AG10803 (cell line): ENCODE results near the gene FBXO31.
A peak's percentile ranks its signal among the peaks of the same experiment; 100 is the strongest.
"Not testable (repeated sequence)": the region's sequence is repeated elsewhere in the genome, so short reads cannot be mapped to it uniquely, and the experiment has no call there.

Source experiments
- DNase-seq: peaks from one replicate; pipeline ENCODE4 v3.0.0; 2010; ENCODE audit warnings: low read depth
- H3K4me3 ChIP-seq: 2 replicates; pipeline ENCODE4 v1.5.1; 2011; ENCODE audit warnings: mild to moderate bottlenecking, low read length, control low read depth
- TF ChIP-seq, protein P1 (sequence below): conservative IDR thresholded peaks from 2 replicates; pipeline ENCODE4 v1.5.1; 2011; ENCODE audit warnings: mild to moderate bottlenecking, low read length, control low read depth, inconsistent platforms

The FBXO31 gene

DNA sequence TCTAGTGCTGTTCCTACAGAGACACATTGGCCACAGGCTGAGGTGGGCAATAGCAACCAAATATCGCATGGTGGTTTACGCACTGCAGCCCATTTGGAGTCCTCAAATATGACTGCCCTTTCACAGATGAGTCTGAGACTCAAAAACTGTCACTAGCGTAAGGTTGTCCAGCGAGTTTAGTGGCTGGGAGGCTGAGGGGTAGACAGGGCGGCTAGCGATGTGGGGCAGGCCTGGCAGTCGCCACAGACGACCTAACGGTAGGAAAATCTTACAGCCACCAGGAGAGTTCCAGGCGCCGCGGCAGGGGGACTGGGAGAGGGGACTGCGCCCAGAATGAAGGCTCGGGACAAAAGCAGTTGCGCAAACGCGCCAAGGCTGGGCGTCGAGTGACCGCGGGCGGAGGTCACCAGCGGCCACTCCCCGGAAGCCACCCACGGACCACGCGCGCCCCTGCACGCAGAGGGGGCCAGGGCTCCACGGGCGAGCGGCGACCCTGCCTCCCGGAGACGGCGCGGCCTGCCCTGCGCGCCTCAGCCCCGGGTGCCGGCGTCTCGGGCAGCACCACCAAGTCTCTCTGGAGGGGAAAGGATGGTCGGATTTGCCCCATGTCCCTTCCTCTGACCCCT, 7.9 kb upstream of the FBXO31 start:
- TF ChIP-seq, protein P1, sequence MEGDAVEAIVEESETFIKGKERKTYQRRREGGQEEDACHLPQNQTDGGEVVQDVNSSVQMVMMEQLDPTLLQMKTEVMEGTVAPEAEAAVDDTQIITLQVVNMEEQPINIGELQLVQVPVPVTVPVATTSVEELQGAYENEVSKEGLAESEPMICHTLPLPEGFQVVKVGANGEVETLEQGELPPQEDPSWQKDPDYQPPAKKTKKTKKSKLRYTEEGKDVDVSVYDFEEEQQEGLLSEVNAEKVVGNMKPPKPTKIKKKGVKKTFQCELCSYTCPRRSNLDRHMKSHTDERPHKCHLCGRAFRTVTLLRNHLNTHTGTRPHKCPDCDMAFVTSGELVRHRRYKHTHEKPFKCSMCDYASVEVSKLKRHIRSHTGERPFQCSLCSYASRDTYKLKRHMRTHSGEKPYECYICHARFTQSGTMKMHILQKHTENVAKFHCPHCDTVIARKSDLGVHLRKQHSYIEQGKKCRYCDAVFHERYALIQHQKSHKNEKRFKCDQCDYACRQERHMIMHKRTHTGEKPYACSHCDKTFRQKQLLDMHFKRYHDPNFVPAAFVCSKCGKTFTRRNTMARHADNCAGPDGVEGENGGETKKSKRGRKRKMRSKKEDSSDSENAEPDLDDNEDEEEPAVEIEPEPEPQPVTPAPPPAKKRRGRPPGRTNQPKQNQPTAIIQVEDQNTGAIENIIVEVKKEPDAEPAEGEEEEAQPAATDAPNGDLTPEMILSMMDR: no peak

DNA sequence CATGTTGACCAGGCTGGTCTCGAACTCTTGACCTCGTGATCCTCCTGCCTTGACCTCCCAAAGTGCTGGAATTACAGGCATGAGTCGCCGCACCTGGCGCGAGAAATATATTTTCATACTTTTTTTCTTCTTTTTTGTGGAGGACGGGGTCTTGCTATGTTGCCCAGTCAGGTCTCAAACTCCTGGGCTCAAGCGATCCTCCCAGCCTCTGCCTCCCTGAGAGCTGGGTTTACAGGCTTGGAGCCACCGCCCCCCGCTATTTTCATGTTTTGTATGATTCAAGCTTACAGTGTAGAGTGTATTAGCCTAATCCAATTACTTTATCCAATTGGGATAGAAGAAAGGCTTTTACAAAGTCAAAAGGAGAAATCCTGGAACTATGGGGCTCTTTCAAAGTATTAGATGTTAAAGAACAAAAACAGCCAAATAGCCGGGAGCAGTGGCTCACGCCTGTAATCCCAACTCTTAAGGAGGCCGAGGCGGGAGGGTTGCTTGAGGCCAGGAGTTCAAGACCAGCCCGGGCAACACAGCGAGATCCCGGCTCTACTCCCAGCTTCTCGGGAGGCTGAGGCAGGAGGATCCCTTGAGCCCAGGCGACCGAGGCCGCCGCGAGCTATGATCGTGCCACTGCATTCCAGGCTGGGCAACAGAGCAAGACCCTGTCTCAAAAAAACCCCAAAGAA, 7.2 kb upstream of the FBXO31 start:
- peak overlapping the region; percentile 69 for H3K4me3 ChIP-seq
- TF ChIP-seq, protein P1: no peak

More for the DNA sequence above, 7.9 kb upstream of the FBXO31 start:
- H3K4me3 ChIP-seq: peak overlapping the region; percentile 69
- DNase-seq: peak; percentile 36

DNA sequence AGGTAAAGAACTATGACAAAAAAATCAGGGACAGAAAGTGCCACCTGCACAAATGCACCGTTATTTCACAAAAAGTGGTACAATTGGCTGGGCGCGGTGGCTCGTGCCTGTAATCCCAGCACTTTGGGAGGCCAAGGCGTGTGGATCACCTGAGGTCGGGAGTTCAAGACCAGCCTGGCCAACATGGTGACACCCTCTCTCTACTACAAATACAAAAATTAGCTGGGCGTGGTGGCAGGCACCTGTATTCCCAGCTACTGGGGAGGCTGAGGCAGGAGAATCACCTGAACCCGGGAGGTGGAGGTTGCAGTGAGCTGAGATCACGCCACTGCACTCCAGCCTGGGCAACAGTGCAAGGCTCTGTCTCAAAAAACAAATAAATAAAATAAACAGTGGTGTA, 6.3 kb upstream of the FBXO31 start:
- not testable (repeated sequence) for DNase-seq, H3K4me3 ChIP-seq

More for the DNA sequence above, 7.2 kb upstream of the FBXO31 start:
- DNase-seq: no peak

DNA sequence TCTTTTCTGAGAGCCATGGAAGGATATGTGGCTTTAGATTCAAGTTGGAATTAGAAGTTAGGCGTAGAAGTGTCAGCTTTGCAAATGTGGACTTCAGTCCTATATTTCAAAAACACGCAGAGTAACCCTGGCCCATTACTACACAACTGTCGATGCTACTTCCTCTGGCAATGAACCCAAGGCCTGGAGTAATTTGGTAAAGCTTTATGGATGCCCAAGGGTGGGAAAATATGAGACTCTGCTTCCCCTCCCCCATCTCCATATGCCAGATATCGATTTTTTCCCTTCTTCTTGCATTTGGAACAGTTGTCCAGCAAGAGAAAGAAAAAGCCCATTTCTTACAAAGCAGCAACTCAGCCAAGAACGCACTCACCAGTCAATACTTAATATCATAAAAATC, 5.7 kb upstream of the FBXO31 start:
- DNase-seq: no peak
- no peak overlapping the region for H3K4me3 ChIP-seq
- TF ChIP-seq, protein P1: no peak

DNA sequence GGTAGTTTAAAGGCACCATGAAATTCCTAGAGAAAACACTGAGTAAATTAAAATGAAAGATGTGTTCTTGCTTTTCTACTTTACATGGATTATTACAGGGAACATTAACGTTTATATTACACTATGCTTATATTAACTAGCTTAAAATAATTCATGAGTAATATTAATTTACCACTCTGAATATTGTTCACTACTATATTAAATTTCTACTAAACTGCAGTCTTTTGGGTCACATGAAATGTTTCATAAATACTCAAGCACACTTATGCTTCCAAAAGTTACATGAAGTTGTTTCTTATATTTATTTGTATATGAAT, 5.2 kb upstream of the FBXO31 start:
- TF ChIP-seq, protein P1: no peak
- no peak overlapping the region for H3K4me3 ChIP-seq
- no peak for DNase-seq

DNA sequence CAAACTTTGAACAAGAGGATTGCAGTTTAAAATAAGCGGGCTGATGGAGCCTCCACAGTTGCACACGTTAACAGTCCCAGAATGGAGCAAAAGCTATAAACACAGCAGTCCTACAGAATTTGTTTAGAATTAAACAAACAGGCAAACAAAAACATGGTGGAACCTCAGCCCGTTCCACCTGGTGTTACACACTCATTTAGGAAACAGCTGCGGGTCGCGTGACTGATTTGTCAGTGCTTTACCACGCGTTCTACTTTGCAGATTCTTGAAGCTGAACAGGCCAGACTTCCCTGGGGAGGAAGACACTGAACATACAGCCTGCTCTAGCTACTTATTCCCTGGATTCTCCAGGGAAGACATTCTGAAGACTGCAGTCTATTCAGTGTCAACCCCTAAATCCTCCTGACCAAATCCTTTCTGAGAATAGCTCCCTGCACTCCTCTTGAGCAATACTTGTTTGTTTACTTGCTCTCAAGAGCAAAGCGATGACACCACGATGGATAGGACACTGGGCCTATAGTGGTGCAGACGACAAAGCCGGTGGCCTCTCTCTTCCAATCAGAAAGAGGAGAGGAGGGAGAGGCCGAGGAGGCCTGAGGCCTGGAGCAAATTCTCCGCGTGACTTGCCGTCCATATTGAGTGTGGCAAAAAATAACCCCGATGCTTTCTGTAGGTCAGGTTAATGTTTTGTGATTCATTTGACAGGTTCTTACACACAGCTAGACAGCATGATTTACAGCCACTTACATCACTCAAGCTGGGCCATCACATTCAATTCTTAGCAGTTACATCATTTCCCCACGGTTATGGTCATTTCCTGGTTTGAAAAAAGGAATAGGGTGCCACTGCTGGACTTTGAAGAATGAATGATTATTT, 4.6 kb upstream of the FBXO31 start:
- H3K4me3 ChIP-seq: peak overlapping the region; percentile 25
- DNase-seq: peak; percentile 99
- TF ChIP-seq, protein P1: no peak

DNA sequence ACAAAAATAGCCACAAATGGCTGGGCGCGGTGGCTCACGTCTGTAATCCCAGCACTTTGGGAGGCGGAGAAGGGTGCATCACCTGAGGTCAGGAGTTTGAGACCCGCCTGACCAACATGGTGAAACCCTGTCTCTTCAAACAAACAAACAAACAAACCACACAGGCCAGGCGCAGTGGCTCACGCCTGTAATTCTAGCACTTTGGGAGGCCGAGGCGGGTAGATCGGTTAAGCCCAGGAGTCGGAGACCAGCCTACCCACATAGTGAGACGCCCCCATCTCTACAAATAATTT, 1.2 kb upstream of the FBXO31 start:
- H3K4me3 ChIP-seq: peak overlapping the region; percentile 67

More for the DNA sequence above, 1.2 kb upstream of the FBXO31 start:
- not testable (repeated sequence) for DNase-seq
